Fibroblast of lung (primary cell): ENCODE measurements around the gene CTBP2. TPM values are rescaled to one million over a fixed set of nuclear protein-coding genes. Genes with fewer than 3 reads are reported as not detected.

Source experiments
- DNase-seq, 2 donors: peaks; one replicate each; pipeline versions ENCODE4 v3.0.0 to v3.0.0-alpha.2; 2010; ENCODE audit warnings: low read depth in 2 of 2
- H2AFZ ChIP-seq: 2 replicates; pipeline ENCODE4 v1.5.1; 2012; ENCODE audit warnings: low read length, control low read depth, inconsistent platforms
- H3K27ac ChIP-seq: 2 replicates; pipeline ENCODE4 v1.5.1; 2011; ENCODE audit warnings: low read length, control low read depth; ENCODE audit not compliant: insufficient read depth
- H3K27me3 ChIP-seq: 2 replicates; pipeline ENCODE4 v1.5.1; 2011; ENCODE audit warnings: mild to moderate bottlenecking, low read length; ENCODE audit not compliant: control insufficient read depth, insufficient read depth
- H3K36me3 ChIP-seq: 2 replicates; pipeline ENCODE4 v1.5.1; 2011; ENCODE audit warnings: low read length; ENCODE audit not compliant: control insufficient read depth, insufficient read depth
- H3K4me1 ChIP-seq: 2 replicates; pipeline ENCODE4 v1.5.1; 2011; ENCODE audit warnings: low read length; ENCODE audit not compliant: control insufficient read depth, insufficient read depth; ENCODE audit errors: extremely low read depth
- H3K4me2 ChIP-seq: 2 replicates; pipeline ENCODE4 v1.5.1; 2011; ENCODE audit warnings: low read length, control low read depth; ENCODE audit not compliant: insufficient read depth; ENCODE audit errors: extremely low read depth
- H3K4me3 ChIP-seq, 4 experiments: fragments of 200-600 bp in 1 of 4; sonication (generic) in 1 of 4; replicated peaks in 1 of 4; 2 replicates each; pipeline ENCODE4 v1.5.1; 2011 to 2016; ENCODE audit warnings: low read length in 4 of 4, low read depth in 3 of 4, mild to moderate bottlenecking in 3 of 4, control low read depth in 2 of 4, inconsistent platforms in 1 of 4, mixed read lengths in 1 of 4; ENCODE audit not compliant: insufficient read depth in 1 of 4; ENCODE audit errors: control extremely low read depth in 1 of 4
- H3K79me2 ChIP-seq: 2 replicates; pipeline ENCODE4 v1.5.1; 2012; ENCODE audit warnings: mild to moderate bottlenecking, low read length, inconsistent platforms; ENCODE audit not compliant: control insufficient read depth, insufficient read depth
- H3K9ac ChIP-seq: 2 replicates; pipeline ENCODE4 v1.5.1; 2011; ENCODE audit warnings: mild to moderate bottlenecking, low read length, control low read depth; ENCODE audit not compliant: insufficient read depth
- H3K9me3 ChIP-seq: 2 replicates; pipeline ENCODE4 v1.5.1; 2012; ENCODE audit warnings: low read depth, low read length; ENCODE audit not compliant: control insufficient read depth, insufficient read depth
- H4K20me1 ChIP-seq: 2 replicates; pipeline ENCODE4 v1.5.1; 2011; ENCODE audit warnings: low read length; ENCODE audit not compliant: control insufficient read depth, insufficient read depth; ENCODE audit errors: extremely low read depth
- CTCF ChIP-seq, 2 donors: IDR thresholded peaks in 1 of 2; conservative IDR thresholded peaks in 1 of 2; 1 replicate in 1 of 2; 2 replicates in 1 of 2; pipeline ENCODE4 v1.5.1; 2011 to 2012; ENCODE audit warnings: low read length in 2 of 2, control low read depth in 1 of 2, inconsistent platforms in 1 of 2, low read depth in 1 of 2, mild to moderate bottlenecking in 1 of 2
- EZH2 ChIP-seq: IDR thresholded peaks from 2 replicates; pipeline ENCODE4 v1.5.1; 2012; ENCODE audit warnings: low read length, control low read depth, mild to moderate bottlenecking; ENCODE audit errors: missing control alignments
- polyA plus RNA-seq, 2 donors: library from polyadenylated mRNA; depleted of rRNA in 1 of 2; stranded (reverse) in 1 of 2; unstranded in 1 of 2; fragments of >200 nt; gene quantifications; 2 replicates each; pipeline ENCODE4 v1.2.1, GENCODE V29; 2011 to 2012; ENCODE audit warnings: missing spikeins in 1 of 2
- total RNA-seq: library from RNA; depleted of rRNA; stranded (reverse); fragments of >200 nt; gene quantifications from 2 replicates; pipeline ENCODE4 v1.2.1, GENCODE V29; 2014

The CTBP2 gene
- total and polyA plus RNA-seq, 2 donors (not counting 1 experiment from before 2014, with no cell fraction given): 72.1 to 73.3 TPM

GRCh38 chr10:125005312-125006187, 154.8 kb downstream of the CTBP2 start:
- Histone ChIP-seq H3K36me3 (peaks cover 15% of the 10 kb centered on the region), H3K4me2 (no peak overlapping the region), H2AFZ (no peak overlapping the region), H4K20me1 (peaks cover 4% of the 10 kb centered on the region), H3K9ac (no peak overlapping the region), H3K27me3 (no peaks in the 10 kb centered on the region), H3K9me3 (no peaks in the 10 kb centered on the region), H3K79me2 (peaks cover 42% of the 10 kb centered on the region), H3K4me3 (no peak overlapping the region), H3K27ac (no peak overlapping the region), H3K4me1 (peaks cover 31% of the 10 kb centered on the region)
- TF ChIP-seq CTCF (conservative IDR thresholded peaks at IDR 0.05 in 1 of 2, IDR thresholded peaks at IDR 0.05 in 1 of 2; ENCODE audit: low read depth in 1 of 2, low read length in 2 of 2): no peak
- TF ChIP-seq EZH2: no peak
- DNase-seq: no peak

GRCh38 chr10:125004571-125005311, 155.6 kb downstream of the CTBP2 start:
- no peak for DNase-seq
- no peak overlapping the region for H3K27ac ChIP-seq
- no peak overlapping the region for H3K9ac ChIP-seq
- H3K36me3 ChIP-seq: peaks cover 15% of the 10 kb centered on the region
- peaks cover 39% of the 10 kb centered on the region for H3K4me1 ChIP-seq
- H3K9me3 ChIP-seq: no peaks in the 10 kb centered on the region
- H4K20me1 ChIP-seq: peaks cover 4% of the 10 kb centered on the region
- H2AFZ ChIP-seq: no peak overlapping the region
- peaks cover 39% of the 10 kb centered on the region for H3K79me2 ChIP-seq
- no peak overlapping the region for H3K4me2 ChIP-seq
- TF ChIP-seq EZH2: no peak
- H3K4me3 ChIP-seq: no peak overlapping the region
- no peaks in the 10 kb centered on the region for H3K27me3 ChIP-seq

- no peak for DNase-seq
- Histone ChIP-seq H2AFZ (no peak overlapping the region), H3K27me3 (no peaks in the 10 kb centered on the region), H3K4me2 (no peak overlapping the region), H4K20me1 (peaks cover 4% of the 10 kb centered on the region), H3K9me3 (no peaks in the 10 kb centered on the region), H3K79me2 (peaks cover 37% of the 10 kb centered on the region), H3K36me3 (peaks cover 15% of the 10 kb centered on the region), H3K4me1 (peaks cover 46% of the 10 kb centered on the region), H3K27ac (no peak overlapping the region), H3K4me3 (no peak overlapping the region), H3K9ac (no peak overlapping the region)
- TF ChIP-seq EZH2 (no peak), CTCF (conservative IDR thresholded peaks at IDR 0.05 in 1 of 2, IDR thresholded peaks at IDR 0.05 in 1 of 2; ENCODE audit: low read depth in 1 of 2, low read length in 2 of 2) (no peak)
Observed at GRCh38 chr10:125003901-125004467, 156.4 kb downstream of the CTBP2 start.
